HCT116 (cell line): Measurements from ENCODE around the gene EPHB4. TPM values are rescaled to one million over a fixed set of nuclear protein-coding genes. Genes with fewer than 3 reads are reported as not detected.

Source experiments
- ATAC-seq: fragments of 200-7000 bp; cut with Tn5 transposase; 2 replicates; pipeline ENCODE4 v1.9.1; 2020; ENCODE audit warnings: mild to moderate bottlenecking, moderate library complexity
- BruUV-seq: library from RNA; stranded (reverse); fragments of 400-500 nt; replicated peaks from 2 replicates; lab custom pipeline; 2021; lab: Mats Ljungman, UMichigan
- CTCF ChIA-PET: fragments of 300-600 bp; sonication (Branson Sonifier 250); formaldehyde crosslinking; loops from one replicate; lab custom pipeline; 2021; ENCODE audit warnings: antibody characterized with exemption; lab: Charles Lee
- POLR2A ChIA-PET: fragments of 300-600, 350-600 bp; sonication (Branson Sonifier 250); formaldehyde crosslinking; loops from one replicate; lab custom pipeline; 2021; ENCODE audit warnings: antibody characterized with exemption; lab: Charles Lee
- RAD21 ChIA-PET, 2 experiments: fragments of 300-600 bp; sonication (Branson Sonifier 250); formaldehyde crosslinking; loops; one replicate each; lab custom pipeline; 2023; ENCODE audit warnings: low total read pairs in 2 of 2; ENCODE audit not compliant: uncharacterized antibody in 2 of 2, unreplicated experiment in 2 of 2, low non-redundant PET in 1 of 2; lab: Charles Lee
- DNase-seq: peaks from one replicate; pipeline ENCODE4 v3.0.0-alpha.2; 2010; ENCODE audit warnings: low read depth, low spot score
- H2AFZ ChIP-seq: fragments of 200-600 bp; shearing (Covaris generic), sonication (generic); 2 replicates; pipeline ENCODE4 v1.6.1; 2017; ENCODE audit warnings: low read depth, mixed run types, mixed read lengths, antibody characterized with exemption, low read length; ENCODE audit not compliant: poor library complexity, severe bottlenecking
- H3K27ac ChIP-seq: 2 replicates; pipeline ENCODE4 v1.5.1; 2012; ENCODE audit warnings: low read depth, low read length
- H3K27me3 ChIP-seq: fragments of 200-600 bp; sonication (generic); 2 replicates; pipeline ENCODE4 v1.6.1; 2016; ENCODE audit warnings: mixed run types, low read length, mixed read lengths; ENCODE audit not compliant: insufficient read depth
- H3K36me3 ChIP-seq, 2 experiments: fragments of 200-500 bp in 1 of 2; fragments of 200-600 bp in 1 of 2; sonication (Bioruptor generic) in 1 of 2; sonication (generic) in 1 of 2; 2 replicates each; pipeline versions ENCODE4 v1.5.1 to v1.6.1; 2014 to 2016; ENCODE audit warnings: low read length in 2 of 2, inconsistent platforms in 1 of 2, mixed read lengths in 1 of 2, mixed run types in 1 of 2; ENCODE audit not compliant: insufficient read depth in 2 of 2, control insufficient read depth in 1 of 2
- H3K4me1 ChIP-seq, 2 experiments: fragments of 200-600 bp in 1 of 2; sonication (generic) in 1 of 2; 2 replicates each; pipeline versions ENCODE4 v1.5.1 to v1.6.1; 2012 to 2017; ENCODE audit warnings: low read length in 2 of 2, inconsistent platforms in 1 of 2, mild to moderate bottlenecking in 1 of 2, mixed read lengths in 1 of 2, mixed run types in 1 of 2, moderate library complexity in 1 of 2; ENCODE audit not compliant: insufficient read depth in 2 of 2, control insufficient read depth in 1 of 2
- H3K4me2 ChIP-seq: fragments of 200-600 bp; sonication (generic); 2 replicates; pipeline ENCODE4 v1.6.1; 2017; ENCODE audit warnings: mixed run types, low read length, mixed read lengths
- H3K4me3 ChIP-seq, 2 experiments: fragments of 200-600 bp in 1 of 2; sonication (generic) in 1 of 2; replicated peaks in 1 of 2; 2 replicates each; pipeline ENCODE4 v1.5.1; 2011 to 2016; ENCODE audit warnings: low read length in 2 of 2, control low read depth in 1 of 2, low read depth in 1 of 2, mild to moderate bottlenecking in 1 of 2, mixed read lengths in 1 of 2, mixed run types in 1 of 2
- H3K79me2 ChIP-seq: fragments of 200-600 bp; sonication (generic); 2 replicates; pipeline ENCODE4 v1.6.1; 2017; ENCODE audit warnings: mild to moderate bottlenecking, mixed run types, low read length, moderate library complexity, mixed read lengths; ENCODE audit not compliant: insufficient read depth
- H3K9ac ChIP-seq: fragments of 200-600 bp; sonication (generic); 2 replicates; pipeline ENCODE4 v1.6.1; 2016; ENCODE audit warnings: low read length, mixed read lengths
- H3K9me2 ChIP-seq: fragments of 200-600 bp; sonication (generic), shearing (Covaris generic); 2 replicates; pipeline ENCODE4 v1.6.1; 2017; ENCODE audit warnings: mixed run types, mild to moderate bottlenecking, moderate library complexity; ENCODE audit not compliant: insufficient read depth
- H3K9me3 ChIP-seq, 2 experiments: fragments of 200-500 bp in 1 of 2; fragments of 200-600 bp in 1 of 2; sonication (Bioruptor generic) in 1 of 2; sonication (generic) in 1 of 2; 2 replicates each; pipeline ENCODE4 v1.6.1; 2014 to 2017; ENCODE audit warnings: low read length in 2 of 2, mixed read lengths in 2 of 2, inconsistent platforms in 1 of 2, low read depth in 1 of 2, mild to moderate bottlenecking in 1 of 2, mixed run types in 1 of 2, moderate library complexity in 1 of 2; ENCODE audit not compliant: control insufficient read depth in 1 of 2, insufficient read depth in 1 of 2
- H4K20me1 ChIP-seq: fragments of 200-600 bp; sonication (generic), shearing (Covaris generic); 2 replicates; pipeline ENCODE4 v1.6.1; 2017; ENCODE audit warnings: mixed run types, mild to moderate bottlenecking, moderate library complexity; ENCODE audit not compliant: insufficient read depth
- CBX3 ChIP-seq: IDR thresholded peaks from 2 replicates; pipeline ENCODE4 v1.6.1; 2012; ENCODE audit warnings: low read depth
- CEBPB ChIP-seq: IDR thresholded peaks from 2 replicates; pipeline ENCODE4 v1.6.1; 2012; ENCODE audit warnings: low read depth
- EGR1 ChIP-seq: IDR thresholded peaks from 2 replicates; pipeline ENCODE4 v1.6.1; 2012; ENCODE audit warnings: low read depth
- ELF1 ChIP-seq: IDR thresholded peaks from 2 replicates; pipeline ENCODE4 v1.6.1; 2012; ENCODE audit warnings: low read depth, borderline replicate concordance
- JUND ChIP-seq: IDR thresholded peaks from 2 replicates; pipeline ENCODE4 v1.6.1; 2012
- POLR2AphosphoS5 ChIP-seq: IDR thresholded peaks from 2 replicates; pipeline ENCODE4 v1.6.1; 2011; ENCODE audit warnings: mild to moderate bottlenecking, low read depth, low read length, moderate library complexity
- RAD21 ChIP-seq: IDR thresholded peaks from 2 replicates; pipeline ENCODE4 v1.6.1; 2012; ENCODE audit warnings: low read depth, mild to moderate bottlenecking
- SP1 ChIP-seq: IDR thresholded peaks from 2 replicates; pipeline ENCODE4 v1.6.1; 2012; ENCODE audit warnings: low read depth
- SRF ChIP-seq: IDR thresholded peaks from 2 replicates; pipeline ENCODE4 v1.6.1; 2012; ENCODE audit warnings: low read depth
- YY1 ChIP-seq: IDR thresholded peaks from 2 replicates; pipeline ENCODE4 v1.6.1; 2011; ENCODE audit warnings: low read length, low read depth, moderate library complexity, mild to moderate bottlenecking; ENCODE audit not compliant: insufficient replicate concordance; ENCODE audit errors: extremely low read depth
- ZBTB33 ChIP-seq: IDR thresholded peaks from 2 replicates; pipeline ENCODE4 v1.6.1; 2011; ENCODE audit warnings: mild to moderate bottlenecking, low read length, moderate library complexity; ENCODE audit not compliant: insufficient replicate concordance; ENCODE audit errors: extremely low read depth
- ZFX ChIP-seq: fragments of 450-650 bp; IDR thresholded peaks from 2 replicates; pipeline ENCODE4 v1.6.1; 2017
- ZNF274 ChIP-seq: fragments of 200-500 bp; sonication (Bioruptor generic); IDR thresholded peaks from 2 replicates; pipeline ENCODE4 v1.6.1; 2014; ENCODE audit warnings: mild to moderate bottlenecking, low read depth, low read length, inconsistent platforms
- intact Hi-C: fragments of 100-400 bp; cut with micrococcal nuclease; formaldehyde crosslinking; loops from 2 replicates; pipeline ENCODE4 v1.10.0; 2022
- total RNA-seq: library from RNA; stranded (reverse); gene quantifications from one replicate; pipeline ENCODE4 v1.2.1, GENCODE V29; 2021; ENCODE audit not compliant: unreplicated experiment
- TF ChIP-seq, protein P1 (sequence below), 3 experiments: fragments of 200-600 bp in 1 of 3; sonication (generic) in 1 of 3; IDR thresholded peaks in 2 of 3; conservative IDR thresholded peaks in 1 of 3; 2 replicates each; pipeline ENCODE4 v1.5.1; 2012 to 2017; ENCODE audit warnings: low read depth in 2 of 3, low read length in 2 of 3, antibody characterized with exemption in 1 of 3, borderline replicate concordance in 1 of 3, control low read depth in 1 of 3, mild to moderate bottlenecking in 1 of 3, mixed read lengths in 1 of 3, mixed run types in 1 of 3, moderate library complexity in 1 of 3; ENCODE audit not compliant: insufficient read depth in 1 of 3
- TF ChIP-seq, protein P2 (sequence below): IDR thresholded peaks from 2 replicates; pipeline ENCODE4 v1.6.1; 2012

Gene EPHB4
- total RNA-seq, 1 experiment from 2014 or later = 61.1 TPM

- ChIA-PET CTCF (no interaction called here), POLR2A (no interaction called here), RAD21 (no interaction called here)
- Histone ChIP-seq H3K27me3 (no peaks in the 10 kb centered on the region), H3K4me1 (peaks cover 6 to 16% of the 10 kb centered on the region in 2 experiments; a peak in 3 of 4 replicates), H2AFZ (no peak overlapping the region), H3K9ac (no peak overlapping the region), H3K9me2 (no peaks in the 10 kb centered on the region), H4K20me1 (no peaks in the 10 kb centered on the region), H3K4me3 (no peak overlapping the region), H3K4me2 (no peak overlapping the region), H3K27ac (no peak overlapping the region), H3K79me2 (peaks cover 32% of the 10 kb centered on the region), H3K9me3 (no peaks in the 10 kb centered on the region), H3K36me3 (peaks cover 27 to 31% of the 10 kb centered on the region in 2 experiments; a peak in 3 of 4 replicates)
- TF ChIP-seq ZNF274 (no peak), POLR2AphosphoS5 (no peak)
- TF ChIP-seq, protein P1, sequence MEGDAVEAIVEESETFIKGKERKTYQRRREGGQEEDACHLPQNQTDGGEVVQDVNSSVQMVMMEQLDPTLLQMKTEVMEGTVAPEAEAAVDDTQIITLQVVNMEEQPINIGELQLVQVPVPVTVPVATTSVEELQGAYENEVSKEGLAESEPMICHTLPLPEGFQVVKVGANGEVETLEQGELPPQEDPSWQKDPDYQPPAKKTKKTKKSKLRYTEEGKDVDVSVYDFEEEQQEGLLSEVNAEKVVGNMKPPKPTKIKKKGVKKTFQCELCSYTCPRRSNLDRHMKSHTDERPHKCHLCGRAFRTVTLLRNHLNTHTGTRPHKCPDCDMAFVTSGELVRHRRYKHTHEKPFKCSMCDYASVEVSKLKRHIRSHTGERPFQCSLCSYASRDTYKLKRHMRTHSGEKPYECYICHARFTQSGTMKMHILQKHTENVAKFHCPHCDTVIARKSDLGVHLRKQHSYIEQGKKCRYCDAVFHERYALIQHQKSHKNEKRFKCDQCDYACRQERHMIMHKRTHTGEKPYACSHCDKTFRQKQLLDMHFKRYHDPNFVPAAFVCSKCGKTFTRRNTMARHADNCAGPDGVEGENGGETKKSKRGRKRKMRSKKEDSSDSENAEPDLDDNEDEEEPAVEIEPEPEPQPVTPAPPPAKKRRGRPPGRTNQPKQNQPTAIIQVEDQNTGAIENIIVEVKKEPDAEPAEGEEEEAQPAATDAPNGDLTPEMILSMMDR (IDR thresholded peaks at IDR 0.05 in 2 of 3, conservative IDR thresholded peaks at IDR 0.05 in 1 of 3; ENCODE audit: borderline replicate concordance in 1 of 3, insufficient read depth in 1 of 3, low read depth in 2 of 3, low read length in 2 of 3) = no peak
- BruUV-seq = no TSS peak
- no peak for ATAC-seq
- intact Hi-C loops = no loop called here
- DNase-seq = no peak
These were observed 4.8 kb downstream of the EPHB4 start for GRCh38 chr7:100822236-100823139.

DNA sequence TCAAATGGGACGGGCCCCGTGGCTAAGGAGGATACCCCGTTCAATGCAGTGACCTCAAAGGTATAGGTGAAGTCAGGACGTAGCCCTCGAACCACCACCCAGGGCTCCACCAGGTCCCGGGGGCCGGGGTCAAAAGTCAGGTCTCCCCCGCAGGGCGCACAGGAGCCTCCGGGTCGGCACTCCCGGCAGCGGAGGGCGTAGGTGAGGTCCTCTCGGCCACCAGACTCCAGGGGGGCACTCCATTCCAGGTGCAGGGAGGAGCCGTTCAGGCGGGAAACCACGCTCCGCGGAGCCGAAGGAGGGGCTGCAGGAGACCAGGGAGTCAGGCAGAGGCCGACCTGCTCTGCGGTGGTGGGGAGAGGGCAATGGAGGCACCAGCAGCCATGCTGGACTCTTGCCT, 7.7 kb downstream of the EPHB4 start:
- Histone ChIP-seq H3K27ac (no peak overlapping the region), H3K4me1 (no peaks in the 10 kb centered on the region), H3K36me3 (peaks cover 35 to 38% of the 10 kb centered on the region in 2 experiments; a peak in 3 of 4 replicates), H3K4me2 (no peak overlapping the region), H3K9ac (no peak overlapping the region), H4K20me1 (no peaks in the 10 kb centered on the region), H3K79me2 (peaks cover 8% of the 10 kb centered on the region; the same call in 1 of the 2 replicates), H2AFZ (no peak overlapping the region), H3K9me3 (no peaks in the 10 kb centered on the region), H3K27me3 (no peaks in the 10 kb centered on the region), H3K9me2 (no peaks in the 10 kb centered on the region), H3K4me3 (no peak overlapping the region)
- DNase-seq (no peak), ATAC-seq (no peak)
- ChIA-PET POLR2A (no interaction called here), CTCF (no interaction called here), RAD21 (no interaction called here)
- no TSS peak for BruUV-seq
- intact Hi-C loops = no loop called here
- TF ChIP-seq JUND = no peak
- TF ChIP-seq ZNF274 = no peak
- no peak for TF ChIP-seq EGR1
- TF ChIP-seq SP1 = no peak
- TF ChIP-seq ZBTB33 = no peak
- TF ChIP-seq ZFX = no peak
- no peak for TF ChIP-seq ELF1
- TF ChIP-seq CBX3 = no peak
- TF ChIP-seq, protein P2, sequence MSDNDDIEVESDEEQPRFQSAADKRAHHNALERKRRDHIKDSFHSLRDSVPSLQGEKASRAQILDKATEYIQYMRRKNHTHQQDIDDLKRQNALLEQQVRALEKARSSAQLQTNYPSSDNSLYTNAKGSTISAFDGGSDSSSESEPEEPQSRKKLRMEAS = no peak
- TF ChIP-seq RAD21 = no peak
- no peak for TF ChIP-seq POLR2AphosphoS5
- no peak for TF ChIP-seq YY1
- no peak for TF ChIP-seq SRF
- no peak for TF ChIP-seq CEBPB
